CD4-positive, alpha-beta T cell treated with Interleukin-15 for 4 hours (primary cell): Measurements from ENCODE around the gene IKBIP.
A peak's percentile ranks its signal among the peaks of the same experiment; 100 is the strongest.
"Not testable (repeated sequence)": the region's sequence is repeated elsewhere in the genome, so short reads cannot be mapped to it uniquely, and the experiment has no call there.

Source experiments
- DNase-seq: peaks from one replicate; pipeline ENCODE4 v3.0.0-alpha.2; 2020; ENCODE audit warnings: low spot score

The IKBIP gene

GRCh38 chr12:98637068-98637467 is 7.5 kb downstream of the IKBIP start:
- no peak for DNase-seq

DNA sequence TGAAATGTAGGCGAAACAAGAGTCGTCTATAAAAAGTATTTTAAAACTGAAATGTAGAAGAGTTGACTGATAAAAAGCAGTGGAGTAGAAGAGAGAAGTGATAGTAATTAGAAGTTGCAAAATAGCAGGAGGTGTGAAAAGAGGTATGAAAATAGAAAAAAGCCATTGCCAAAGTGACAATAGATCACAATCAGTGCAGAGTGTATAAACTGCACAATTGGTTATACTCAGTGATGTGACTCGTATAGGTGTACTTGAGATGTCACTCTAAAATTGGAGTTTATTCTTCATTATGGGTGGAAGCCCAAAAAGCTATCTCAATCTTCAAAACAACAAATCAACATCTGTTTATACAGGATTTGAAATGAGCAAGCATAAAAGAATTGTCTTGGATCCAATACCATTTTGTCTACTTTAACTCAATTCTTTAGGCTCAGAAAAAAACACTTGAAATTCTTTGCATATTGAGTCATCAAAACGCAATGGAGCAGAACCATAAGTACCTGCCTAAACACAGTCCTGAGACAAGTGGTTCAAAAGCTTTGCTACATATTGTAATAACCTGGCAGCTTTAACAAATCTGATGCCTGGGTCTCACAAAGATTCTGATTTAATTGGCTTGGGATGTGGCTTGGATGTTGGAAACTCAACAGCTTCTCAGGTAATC is 8.8 kb downstream of the IKBIP start:
- DNase-seq = no peak

DNA sequence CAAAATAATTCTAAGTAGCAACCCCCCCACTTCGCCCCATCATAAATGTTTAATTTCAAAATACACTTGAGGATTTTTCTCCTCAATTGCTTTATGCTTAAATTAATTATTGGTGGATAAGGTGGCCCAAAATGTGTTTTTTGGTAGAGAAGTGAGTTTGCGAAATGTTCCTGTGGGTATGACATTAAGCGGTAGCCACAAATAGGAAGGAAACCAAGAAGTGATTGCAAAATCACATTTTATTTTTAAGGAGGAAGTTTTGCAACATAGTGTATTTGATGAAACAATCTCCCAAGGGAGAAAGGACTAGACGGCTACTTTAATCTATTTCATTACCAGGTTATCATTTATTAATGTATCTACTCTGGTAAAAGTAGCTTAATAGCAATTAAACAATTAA is 25.6 kb downstream of the IKBIP start:
- no peak for DNase-seq

GRCh38 chr12:98612696-98613334 is 31.8 kb downstream of the IKBIP start:
- DNase-seq = no peak

- DNase-seq = no peak
Measured at GRCh38 chr12:98610596-98610995, 34.0 kb downstream of the IKBIP start.

GRCh38 chr12:98606359-98606988 is 38.1 kb downstream of the IKBIP start:
- no peak for DNase-seq

GRCh38 chr12:98601924-98602323 is 42.7 kb downstream of the IKBIP start:
- DNase-seq = no peak

GRCh38 chr12:98597313-98597712 is 47.3 kb downstream of the IKBIP start:
- not testable (repeated sequence) for DNase-seq

DNA sequence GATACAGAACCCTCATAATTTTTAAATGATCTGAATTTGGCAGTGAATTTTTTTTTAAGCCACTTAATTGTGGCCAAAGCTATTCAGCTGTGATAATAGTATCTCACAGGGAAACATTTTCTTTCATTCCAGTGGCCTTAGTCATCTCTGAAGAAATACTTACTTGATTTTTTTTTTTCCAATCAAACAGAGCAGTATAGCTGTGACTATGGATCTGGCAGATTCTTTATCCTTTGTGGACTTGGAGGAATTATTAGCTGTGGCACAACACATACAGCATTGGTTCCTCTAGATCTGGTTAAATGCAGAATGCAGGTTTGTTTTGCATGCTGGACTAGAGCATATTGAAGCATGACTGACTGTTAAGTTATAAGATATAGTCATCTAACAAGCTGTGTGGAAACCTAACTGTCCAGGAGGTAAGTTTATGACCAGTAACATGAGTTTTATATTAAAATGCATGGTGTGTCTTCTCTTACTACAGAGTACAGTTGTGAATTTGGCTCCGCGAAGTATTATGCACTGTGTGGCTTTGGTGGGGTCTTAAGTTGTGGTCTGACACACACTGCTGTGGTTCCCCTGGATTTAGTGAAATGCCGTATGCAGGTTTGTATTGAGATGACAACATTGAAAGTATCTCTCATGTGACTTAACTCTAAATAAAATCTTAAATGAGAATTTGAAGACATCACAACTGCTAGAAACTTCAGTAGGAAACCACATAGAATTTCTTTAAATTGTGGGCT is 49.2 kb downstream of the IKBIP start:
- DNase-seq = no peak

- DNase-seq = peak; percentile 13
Measured at GRCh38 chr12:98594050-98594835, 50.3 kb downstream of the IKBIP start.

GRCh38 chr12:98593351-98594049 is 51.1 kb downstream of the IKBIP start, which contains the start of gene SLC25A3:
Gene SLC25A3 (plus strand): TSS chr12:98593686. CDS start chr12:98593979, 293 bp downstream.
- peak; percentile 95 for DNase-seq

- no peak for DNase-seq
Measured at GRCh38 chr12:98592825-98593322, 51.7 kb downstream of the IKBIP start.

- DNase-seq = no peak
Measured at GRCh38 chr12:98591209-98591608, 53.4 kb downstream of the IKBIP start.

DNA sequence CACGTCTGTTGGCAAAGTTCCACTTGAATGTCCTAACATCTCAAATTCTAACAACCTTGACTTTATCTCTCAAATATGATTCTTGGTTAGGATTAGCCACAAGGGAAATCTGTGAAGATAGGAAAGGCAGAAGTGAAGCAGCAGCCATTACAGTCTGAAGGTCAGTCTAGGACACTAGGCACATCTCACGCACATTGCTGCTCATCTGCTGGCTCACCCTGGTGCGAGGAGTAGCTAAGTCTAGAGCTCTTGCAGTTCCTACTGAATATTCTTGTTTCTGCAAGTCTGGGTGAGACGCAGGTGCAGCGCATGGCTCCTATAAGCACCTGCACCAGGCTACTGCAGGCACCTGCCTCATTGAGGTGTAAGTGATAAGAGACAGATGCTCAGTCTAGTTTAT is 57.5 kb downstream of the IKBIP start:
- DNase-seq = no peak

GRCh38 chr12:98582093-98582492 is 62.5 kb downstream of the IKBIP start:
- no peak for DNase-seq

GRCh38 chr12:98581101-98581500 is 63.5 kb downstream of the IKBIP start:
- DNase-seq = no peak

DNA sequence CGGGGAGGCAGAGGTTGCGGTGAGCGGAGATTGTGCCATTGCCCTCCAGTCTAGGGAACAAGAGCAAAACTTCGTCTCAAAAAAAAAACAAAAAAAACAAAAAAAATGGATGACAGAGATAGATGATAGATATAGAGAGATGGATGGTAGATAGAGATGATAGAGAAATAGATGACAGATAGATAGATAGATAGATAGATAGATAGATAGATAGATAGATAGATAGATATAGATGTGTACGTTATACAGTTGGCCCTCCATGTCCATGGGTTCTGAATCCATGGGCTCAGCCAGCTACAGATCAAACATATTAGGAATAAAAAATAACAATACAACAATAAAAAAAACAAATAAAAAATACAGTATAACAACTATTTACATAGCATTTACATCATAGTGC is 63.9 kb downstream of the IKBIP start:
- DNase-seq = no peak

DNA sequence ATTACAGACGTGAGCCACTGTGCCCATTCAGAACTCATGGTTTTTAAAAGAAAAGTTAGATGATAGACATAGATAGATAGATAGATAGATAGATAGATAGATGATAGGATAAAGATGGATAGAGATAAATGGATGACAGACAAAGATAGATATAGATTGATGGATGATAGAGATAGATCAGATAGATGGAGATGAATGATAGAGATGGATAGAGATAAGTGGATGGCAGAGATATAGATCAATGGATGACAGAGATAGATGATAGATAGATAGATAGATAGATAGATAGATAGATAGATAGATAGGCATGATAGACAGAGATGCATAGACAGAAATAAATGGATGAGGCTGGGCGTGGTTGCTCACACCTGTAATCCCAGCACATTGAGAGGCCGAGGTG is 64.8 kb downstream of the IKBIP start:
- DNase-seq = no peak

DNA sequence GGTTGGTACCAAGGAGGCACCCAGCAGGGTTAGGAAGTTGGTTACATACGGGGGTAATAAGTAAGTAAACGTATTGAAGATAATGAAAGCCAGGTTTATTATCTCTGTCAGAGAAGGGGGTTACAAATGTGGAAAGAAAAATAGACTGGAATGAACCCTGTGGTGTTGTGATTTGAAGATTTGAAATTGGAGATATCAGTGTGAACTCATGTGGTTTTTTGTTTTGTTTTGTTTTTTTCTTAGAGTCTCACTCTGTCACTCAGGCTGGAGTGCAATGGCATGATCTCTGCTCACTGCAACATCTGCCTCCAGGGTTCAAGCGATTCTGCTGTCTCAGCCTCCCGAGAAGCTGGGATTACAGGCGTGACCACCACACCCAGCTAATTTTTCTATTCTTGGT is 65.2 kb downstream of the IKBIP start:
- no peak for DNase-seq

DNA sequence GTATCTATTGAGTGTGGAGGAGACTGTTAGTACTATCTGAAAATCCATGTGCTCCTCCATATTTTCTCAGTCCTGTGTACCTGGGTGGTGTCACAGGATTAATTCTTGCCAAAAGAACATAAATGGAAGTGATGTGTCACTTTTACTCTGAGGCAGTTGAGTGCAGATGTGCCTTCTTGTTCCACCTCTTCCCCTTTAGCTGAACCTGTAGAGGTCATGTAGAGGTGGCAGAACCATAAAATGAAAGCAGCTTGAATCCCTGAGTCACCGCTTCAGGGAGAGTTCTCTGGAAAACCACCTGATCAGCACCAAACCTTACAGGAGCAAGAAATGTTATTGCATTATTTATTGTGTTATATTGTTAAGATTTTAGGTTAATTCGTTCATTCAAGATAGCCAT is 65.8 kb downstream of the IKBIP start:
- no peak for DNase-seq

DNA sequence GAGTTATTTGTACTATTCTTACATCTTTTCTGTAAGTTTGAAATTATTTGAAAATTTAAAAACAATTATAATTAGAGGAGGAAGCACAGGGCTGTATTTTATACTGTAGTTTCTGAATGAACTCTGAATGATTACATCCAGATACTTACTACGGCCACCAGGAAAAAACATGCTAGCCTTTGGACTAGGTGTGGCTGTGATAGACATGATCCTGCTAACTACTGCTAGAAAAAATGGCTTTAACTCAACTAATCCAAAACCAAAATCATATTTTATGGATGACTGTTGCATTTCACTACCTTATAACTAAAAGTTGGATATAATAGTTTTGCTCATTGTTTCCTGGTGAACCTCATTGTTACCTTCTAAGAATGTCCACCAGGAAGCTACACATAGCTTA is 66.2 kb downstream of the IKBIP start:
- no peak for DNase-seq
